IMR-90 (cell line): Measurements from ENCODE around the gene COX8A.
A peak's percentile ranks its signal among the peaks of the same experiment; 100 is the strongest.

Experiments used
- BHLHE40 ChIP-seq: fragments of 150-350 bp; IDR thresholded peaks from 2 replicates; pipeline ENCODE4 v1.6.1; 2016; ENCODE audit warnings: mild to moderate bottlenecking, low read depth, low read length
- CEBPB ChIP-seq: IDR thresholded peaks from 2 replicates; pipeline ENCODE4 v1.6.1; 2012; ENCODE audit warnings: low read depth, low read length, improper control_type of control experiment
- CHD1 ChIP-seq: IDR thresholded peaks from 2 replicates; pipeline ENCODE4 v1.6.1; 2012; ENCODE audit warnings: low read depth, low read length, improper control_type of control experiment
- CTCF ChIP-seq: conservative IDR thresholded peaks from 2 replicates; pipeline ENCODE4 v1.5.1; 2012; ENCODE audit warnings: mild to moderate bottlenecking, low read depth, low read length, improper control_type of control experiment
- ELK1 ChIP-seq: fragments of 150-350 bp; IDR thresholded peaks from 2 replicates; pipeline ENCODE4 v1.6.1; 2016; ENCODE audit warnings: low read depth, mild to moderate bottlenecking, low read length, moderate library complexity, borderline replicate concordance
- MAFK ChIP-seq: IDR thresholded peaks from 2 replicates; pipeline ENCODE4 v1.6.1; 2012; ENCODE audit warnings: low read depth, low read length, improper control_type of control experiment
- MAZ ChIP-seq: IDR thresholded peaks from 2 replicates; pipeline ENCODE4 v1.6.1; 2012; ENCODE audit warnings: low read depth, mild to moderate bottlenecking, low read length, improper control_type of control experiment, moderate library complexity, borderline replicate concordance
- MXI1 ChIP-seq: IDR thresholded peaks from 2 replicates; pipeline ENCODE4 v1.6.1; 2012; ENCODE audit warnings: low read depth, mild to moderate bottlenecking, low read length, moderate library complexity, borderline replicate concordance
- POLR2A ChIP-seq: IDR thresholded peaks from 2 replicates; pipeline ENCODE4 v1.6.1; 2012; ENCODE audit warnings: mild to moderate bottlenecking, low read depth, low read length
- RAD21 ChIP-seq: IDR thresholded peaks from 2 replicates; pipeline ENCODE4 v1.6.1; 2012; ENCODE audit warnings: low read length, improper control_type of control experiment
- RFX5 ChIP-seq: IDR thresholded peaks from 2 replicates; pipeline ENCODE4 v1.8.0; 2012; ENCODE audit warnings: low read depth, mild to moderate bottlenecking, low read length, moderate library complexity
- SMC3 ChIP-seq: fragments of 150-350 bp; IDR thresholded peaks from 2 replicates; pipeline ENCODE4 v1.6.1; 2016; ENCODE audit warnings: low read depth, mild to moderate bottlenecking, antibody characterized with exemption, low read length, moderate library complexity
- USF2 ChIP-seq: fragments of 150-350 bp; IDR thresholded peaks from 2 replicates; pipeline ENCODE4 v1.6.1; 2017; ENCODE audit warnings: mild to moderate bottlenecking, antibody characterized with exemption, low read length, low read depth

- TF ChIP-seq POLR2A (no peak), CTCF (0 out of 2 replicates have a peak, but pooled peaks have one; percentile 5), CEBPB (no peak), USF2 (peak; percentile 89), CHD1 (no peak), RAD21 (no peak), MAFK (no peak), MXI1 (peak; percentile 85), ELK1 (no peak), SMC3 (no peak), MAZ (peak; percentile 95), BHLHE40 (peak; percentile 81), RFX5 (no peak)
These were observed 35.7 kb upstream of the COX8A start, which contains the start of gene NAA40 for GRCh38 chr11:63938479-63939396.
